Fibroblast of skin of right biceps (primary cell): Measurements from ENCODE around the gene MEIS1.

ENCODE experiments used
- DNase-seq: peaks from one replicate; pipeline ENCODE4 v3.0.0-alpha.2; 2013

The MEIS1 gene

GRCh38 chr2:66512626-66513025 is 77.7 kb downstream of the MEIS1 start:
- no peak for DNase-seq

- no peak for DNase-seq
Measured at GRCh38 chr2:66515743-66516142, 80.8 kb downstream of the MEIS1 start.

- DNase-seq, result no peak
Measured at GRCh38 chr2:66516499-66516898, 81.6 kb downstream of the MEIS1 start.

GRCh38 chr2:66517772-66518171 is 82.8 kb downstream of the MEIS1 start:
- no peak for DNase-seq

GRCh38 chr2:66519264-66519843 is 84.4 kb downstream of the MEIS1 start:
- no peak for DNase-seq

GRCh38 chr2:66521291-66521922 is 86.5 kb downstream of the MEIS1 start:
- no peak for DNase-seq

GRCh38 chr2:66522611-66523376 is 87.9 kb downstream of the MEIS1 start:
- no peak for DNase-seq

- no peak for DNase-seq
Measured at GRCh38 chr2:66523377-66523969, 88.5 kb downstream of the MEIS1 start.

GRCh38 chr2:66523990-66524389 is 89.1 kb downstream of the MEIS1 start:
- no peak for DNase-seq

- no peak for DNase-seq
Measured at GRCh38 chr2:66525606-66526005, 90.7 kb downstream of the MEIS1 start.

GRCh38 chr2:66526180-66526579 is 91.3 kb downstream of the MEIS1 start:
- no peak for DNase-seq

GRCh38 chr2:66528974-66529724 is 94.2 kb downstream of the MEIS1 start:
- DNase-seq, result no peak

- DNase-seq, result no peak
Measured at GRCh38 chr2:66530651-66531050, 95.7 kb downstream of the MEIS1 start.

GRCh38 chr2:66531155-66531554 is 96.2 kb downstream of the MEIS1 start:
- DNase-seq, result no peak

- no peak for DNase-seq
Measured at GRCh38 chr2:66531567-66531966, 96.6 kb downstream of the MEIS1 start.

- DNase-seq, result no peak
Measured at GRCh38 chr2:66532972-66533868, 98.3 kb downstream of the MEIS1 start.

GRCh38 chr2:66534461-66534860 is 99.5 kb downstream of the MEIS1 start:
- DNase-seq, result no peak

- DNase-seq, result no peak
Measured at GRCh38 chr2:66535574-66536289, 100.8 kb downstream of the MEIS1 start.

GRCh38 chr2:66536290-66536673 is 101.4 kb downstream of the MEIS1 start:
- DNase-seq, result no peak

GRCh38 chr2:66536997-66537396 is 102.1 kb downstream of the MEIS1 start:
- peak; percentile 30 for DNase-seq

- DNase-seq, result peak; percentile 18
Measured at GRCh38 chr2:66538291-66538690, 103.4 kb downstream of the MEIS1 start.
